Mammary epithelial cell (primary cell): ENCODE measurements around the gene LMOD1.

Source experiments
- CTCF ChIP-seq, 2 donors: IDR thresholded peaks in 1 of 2; conservative IDR thresholded peaks in 1 of 2; 2 replicates each; pipeline ENCODE4 v1.5.1; 2011 to 2012; ENCODE audit warnings: inconsistent platforms in 2 of 2, low read length in 2 of 2, mild to moderate bottlenecking in 2 of 2, control low read depth in 1 of 2, low read depth in 1 of 2; ENCODE audit not compliant: insufficient read depth in 1 of 2; ENCODE audit errors: extremely low read depth in 1 of 2
- EZH2 ChIP-seq: IDR thresholded peaks from 2 replicates; pipeline ENCODE4 v1.6.1; 2012; ENCODE audit warnings: low read length, inconsistent platforms, borderline replicate concordance

GRCh38 chr1:201982082-201982622, 35.8 kb upstream of the LMOD1 start:
- TF ChIP-seq CTCF (conservative IDR thresholded peaks at IDR 0.05 in 1 of 2, IDR thresholded peaks at IDR 0.05 in 1 of 2; ENCODE audit: extremely low read depth in 1 of 2, insufficient read depth in 1 of 2, low read depth in 1 of 2, low read length in 2 of 2) (no peak), EZH2 (no peak)
